ENCODE results near the gene RPL35.

DNA sequence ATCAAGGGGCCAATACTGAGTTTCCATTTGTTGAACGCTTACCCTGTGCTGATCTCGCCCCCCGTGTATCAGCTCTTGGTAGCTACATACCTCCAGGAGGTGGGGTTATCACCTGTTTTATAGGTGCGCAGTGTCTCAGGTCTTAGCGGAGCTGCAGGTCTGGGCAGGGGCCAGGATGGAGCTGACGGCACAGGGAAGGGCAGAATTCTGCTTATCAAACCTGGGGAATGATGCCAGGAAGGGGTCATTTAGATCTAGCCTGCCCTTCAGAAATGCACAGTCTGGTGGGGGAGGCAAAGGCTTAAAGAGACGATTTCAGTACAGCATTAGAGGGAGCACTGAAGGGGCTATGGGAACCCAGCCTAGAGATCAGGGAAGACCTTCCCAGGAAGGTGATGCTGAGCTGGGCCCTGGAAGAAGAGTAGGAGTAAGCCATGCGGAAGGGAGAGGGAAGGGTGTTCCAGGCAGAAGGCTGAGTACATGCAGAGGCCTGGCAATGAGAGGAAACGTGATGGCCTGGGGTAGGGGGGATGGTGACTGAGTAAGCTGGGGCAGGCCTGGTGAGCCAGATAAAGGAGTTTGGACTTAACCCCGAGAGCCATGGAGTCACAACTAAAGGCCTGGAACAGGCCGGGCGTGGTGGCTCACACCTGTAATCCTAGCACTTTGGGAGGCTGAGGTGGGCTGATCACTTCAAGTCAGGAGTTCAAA is 53.4 kb downstream of the RPL35 start:
- TF ChIP-seq GATA2 (IDR thresholded peaks at IDR 0.05; ENCODE audit: low read depth, low read length) (no peak), GATA3 (IDR thresholded peaks at IDR 0.05; ENCODE audit: low read depth, low read length) (no peak)
